Esophagus muscularis mucosa (tissue), 4 donors: Measurements from ENCODE around the gene RERE.

ENCODE experiments used
- EP300 ChIP-seq: sonication (generic); formaldehyde crosslinking; IDR thresholded peaks from one replicate; pipeline ENCODE4 v1.6.1; 2017; ENCODE audit warnings: antibody characterized with exemption
- POLR2A ChIP-seq: fragments of 450-650 bp; IDR thresholded peaks from one replicate; pipeline ENCODE4 v1.6.1; 2017; ENCODE audit warnings: antibody characterized with exemption, moderate library complexity, mild to moderate bottlenecking, low read depth
- POLR2AphosphoS5 ChIP-seq, 2 donors: sonication (generic); formaldehyde crosslinking; IDR thresholded peaks; one replicate each; pipeline ENCODE4 v1.6.1; 2017; ENCODE audit warnings: antibody characterized with exemption in 2 of 2
- TF ChIP-seq, protein P1 (sequence below), 3 experiments: fragments of 200-600 bp in 2 of 3; fragments of 450-650 bp in 1 of 3; sonication (generic) in 2 of 3; IDR thresholded peaks; one replicate each; pipeline ENCODE4 v1.5.1; 2017 to 2019; ENCODE audit warnings: antibody characterized with exemption in 3 of 3, mild to moderate bottlenecking in 2 of 3, moderate library complexity in 1 of 3

DNA sequence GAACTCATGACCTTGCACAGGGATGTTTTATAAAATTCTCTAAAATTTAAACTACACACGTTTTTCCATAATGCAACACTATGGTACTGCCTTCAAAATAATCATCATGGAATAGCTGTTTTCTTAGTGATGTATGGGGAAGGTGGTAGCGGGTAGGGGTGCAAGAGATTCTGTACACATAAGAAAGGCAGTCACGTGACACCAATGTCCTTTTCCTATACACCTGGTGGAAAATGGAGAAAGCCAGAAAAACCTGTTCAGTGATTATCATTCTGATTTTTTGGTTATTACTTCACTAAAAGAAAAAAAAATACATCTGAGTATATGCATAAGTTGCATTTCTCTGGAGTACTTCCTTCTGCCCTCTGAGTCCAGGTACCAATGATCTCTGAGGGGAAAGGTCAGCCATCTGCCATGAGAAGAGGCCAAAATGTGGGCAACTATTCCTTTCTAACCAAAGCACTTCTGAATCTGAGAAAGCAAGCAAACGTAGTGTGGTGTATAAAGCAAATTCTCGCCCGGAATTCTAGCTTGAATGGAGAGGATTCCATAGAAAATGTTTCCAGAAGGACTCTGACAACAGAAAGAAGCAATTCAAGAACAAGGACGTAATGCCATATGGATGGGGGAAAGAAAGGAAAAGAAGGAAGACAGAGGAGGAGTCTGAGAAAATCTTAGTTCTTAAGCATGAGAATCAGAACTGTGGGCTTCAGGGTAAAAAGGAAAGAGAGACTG lies 137.3 kb downstream of the RERE start:
- TF ChIP-seq POLR2AphosphoS5 (IDR thresholded peaks at IDR 0.05), result no peak
- TF ChIP-seq, protein P1, sequence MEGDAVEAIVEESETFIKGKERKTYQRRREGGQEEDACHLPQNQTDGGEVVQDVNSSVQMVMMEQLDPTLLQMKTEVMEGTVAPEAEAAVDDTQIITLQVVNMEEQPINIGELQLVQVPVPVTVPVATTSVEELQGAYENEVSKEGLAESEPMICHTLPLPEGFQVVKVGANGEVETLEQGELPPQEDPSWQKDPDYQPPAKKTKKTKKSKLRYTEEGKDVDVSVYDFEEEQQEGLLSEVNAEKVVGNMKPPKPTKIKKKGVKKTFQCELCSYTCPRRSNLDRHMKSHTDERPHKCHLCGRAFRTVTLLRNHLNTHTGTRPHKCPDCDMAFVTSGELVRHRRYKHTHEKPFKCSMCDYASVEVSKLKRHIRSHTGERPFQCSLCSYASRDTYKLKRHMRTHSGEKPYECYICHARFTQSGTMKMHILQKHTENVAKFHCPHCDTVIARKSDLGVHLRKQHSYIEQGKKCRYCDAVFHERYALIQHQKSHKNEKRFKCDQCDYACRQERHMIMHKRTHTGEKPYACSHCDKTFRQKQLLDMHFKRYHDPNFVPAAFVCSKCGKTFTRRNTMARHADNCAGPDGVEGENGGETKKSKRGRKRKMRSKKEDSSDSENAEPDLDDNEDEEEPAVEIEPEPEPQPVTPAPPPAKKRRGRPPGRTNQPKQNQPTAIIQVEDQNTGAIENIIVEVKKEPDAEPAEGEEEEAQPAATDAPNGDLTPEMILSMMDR (IDR thresholded peaks at IDR 0.05), result no peak
- TF ChIP-seq POLR2A, result no peak
- no peak for TF ChIP-seq EP300
